Fibroblast of the aortic adventitia (primary cell): ENCODE data around the gene IL37. TPM values are rescaled to one million over a fixed set of nuclear protein-coding genes. Genes with fewer than 3 reads are reported as not detected.
"Not testable (repeated sequence)": the region's sequence is repeated elsewhere in the genome, so short reads cannot be mapped to it uniquely, and the experiment has no call there.

Source experiments
- DNase-seq: peaks from one replicate; pipeline ENCODE4 v3.0.0-alpha.2; 2010; ENCODE audit warnings: low read depth
- H3K4me3 ChIP-seq: 2 replicates; pipeline ENCODE4 v1.5.1; 2011; ENCODE audit warnings: low read depth, mild to moderate bottlenecking, control low read depth, low read length, moderate library complexity
- total RNA-seq: library from RNA; depleted of rRNA; stranded (reverse); fragments of >200 nt; gene quantifications from 2 replicates; pipeline ENCODE4 v1.2.3, GENCODE V29; 2012; ENCODE audit warnings: low replicate concordance
- TF ChIP-seq, protein P1 (sequence below): IDR thresholded peaks from 2 replicates; pipeline ENCODE4 v1.5.1; 2011; ENCODE audit warnings: mild to moderate bottlenecking, low read length, control low read depth, inconsistent platforms; ENCODE audit not compliant: insufficient read depth

The IL37 gene
- total RNA-seq, 1 donor = not detected

DNA sequence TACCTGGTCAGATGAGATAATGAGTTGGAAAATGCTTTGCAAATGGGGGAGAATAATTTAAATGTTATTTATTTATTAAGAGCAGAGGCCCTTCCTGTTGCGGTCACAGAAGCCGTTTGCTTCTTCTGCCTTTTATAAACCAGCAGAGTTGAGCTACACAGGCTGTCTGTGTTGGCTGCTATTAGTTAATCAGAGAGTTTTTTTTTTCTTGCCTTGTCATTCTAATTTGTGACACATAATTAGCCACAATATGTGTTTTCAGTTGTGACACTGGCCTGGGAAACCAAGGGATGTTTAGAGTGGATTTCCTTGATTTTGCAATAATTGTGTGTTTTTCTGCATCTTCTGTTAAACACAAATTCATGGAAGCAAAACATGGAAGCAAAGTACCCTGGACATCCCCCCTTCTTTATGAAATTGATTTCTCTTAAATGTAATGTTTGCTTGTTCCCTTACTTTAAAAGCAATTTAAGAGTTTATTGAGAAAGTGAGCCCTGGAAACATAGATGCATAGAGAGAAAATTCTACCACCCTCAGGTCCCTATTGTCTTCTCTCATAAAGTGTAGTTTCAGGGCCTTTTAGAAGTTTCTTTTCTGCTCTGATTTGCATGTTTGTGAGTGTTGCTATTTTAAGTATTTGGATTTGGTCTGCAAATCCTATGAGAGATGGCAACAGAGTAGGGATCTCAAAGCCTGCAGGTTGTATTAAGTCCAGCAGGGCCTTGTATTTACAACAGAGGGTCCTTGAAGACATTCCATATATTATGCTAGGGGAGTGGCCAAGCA lies 22.8 kb upstream of the IL37 start:
- TF ChIP-seq, protein P1, sequence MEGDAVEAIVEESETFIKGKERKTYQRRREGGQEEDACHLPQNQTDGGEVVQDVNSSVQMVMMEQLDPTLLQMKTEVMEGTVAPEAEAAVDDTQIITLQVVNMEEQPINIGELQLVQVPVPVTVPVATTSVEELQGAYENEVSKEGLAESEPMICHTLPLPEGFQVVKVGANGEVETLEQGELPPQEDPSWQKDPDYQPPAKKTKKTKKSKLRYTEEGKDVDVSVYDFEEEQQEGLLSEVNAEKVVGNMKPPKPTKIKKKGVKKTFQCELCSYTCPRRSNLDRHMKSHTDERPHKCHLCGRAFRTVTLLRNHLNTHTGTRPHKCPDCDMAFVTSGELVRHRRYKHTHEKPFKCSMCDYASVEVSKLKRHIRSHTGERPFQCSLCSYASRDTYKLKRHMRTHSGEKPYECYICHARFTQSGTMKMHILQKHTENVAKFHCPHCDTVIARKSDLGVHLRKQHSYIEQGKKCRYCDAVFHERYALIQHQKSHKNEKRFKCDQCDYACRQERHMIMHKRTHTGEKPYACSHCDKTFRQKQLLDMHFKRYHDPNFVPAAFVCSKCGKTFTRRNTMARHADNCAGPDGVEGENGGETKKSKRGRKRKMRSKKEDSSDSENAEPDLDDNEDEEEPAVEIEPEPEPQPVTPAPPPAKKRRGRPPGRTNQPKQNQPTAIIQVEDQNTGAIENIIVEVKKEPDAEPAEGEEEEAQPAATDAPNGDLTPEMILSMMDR = no peak
- no peak for DNase-seq
- no peak overlapping the region for H3K4me3 ChIP-seq

DNA sequence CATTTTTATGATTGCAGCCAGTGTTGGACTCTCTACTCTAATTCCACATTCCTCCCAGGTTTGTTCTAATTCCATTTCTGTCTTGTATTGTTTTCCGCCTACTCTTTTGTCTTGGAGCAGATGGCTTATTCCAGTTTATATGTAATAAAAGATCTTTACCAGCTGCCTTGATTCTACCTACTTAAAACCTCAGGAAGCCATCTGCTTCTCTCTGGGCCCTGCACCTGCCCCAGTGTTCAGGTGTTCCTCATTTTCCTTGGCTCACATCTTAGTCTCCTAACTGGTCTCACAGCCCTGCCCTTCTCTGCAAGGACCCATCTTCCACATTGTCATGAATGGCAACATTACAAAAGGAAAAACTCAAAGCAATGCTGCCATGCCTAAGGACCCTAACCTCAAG lies 21.0 kb upstream of the IL37 start:
- DNase-seq = no peak
- TF ChIP-seq, protein P1 = no peak
- H3K4me3 ChIP-seq = no peak overlapping the region

GRCh38 chr2:112891385-112891831 lies 19.6 kb upstream of the IL37 start:
- no peak for DNase-seq
- TF ChIP-seq, protein P1 = no peak
- no peak overlapping the region for H3K4me3 ChIP-seq

DNA sequence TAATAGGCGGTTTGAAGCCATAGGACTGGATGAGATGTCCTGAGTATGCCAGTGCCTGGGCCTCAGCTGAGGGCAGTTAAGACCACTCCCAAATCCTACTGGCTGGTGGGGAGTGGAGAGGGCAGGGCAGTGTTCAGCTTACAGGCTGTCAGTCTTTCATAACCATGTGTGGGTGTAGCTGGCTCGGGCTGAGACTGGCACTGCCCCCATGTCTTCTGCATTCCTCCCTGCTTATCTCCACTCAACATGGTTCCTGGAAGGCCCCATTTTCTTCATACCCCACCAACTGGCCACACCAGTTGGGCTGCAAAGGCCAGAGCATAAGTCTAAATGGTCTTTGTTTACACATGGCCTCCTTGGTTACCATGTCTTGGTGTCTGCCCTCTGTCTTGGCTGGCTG lies 17.2 kb upstream of the IL37 start:
- DNase-seq = no peak
- no peak overlapping the region for H3K4me3 ChIP-seq
- TF ChIP-seq, protein P1 = no peak

DNA sequence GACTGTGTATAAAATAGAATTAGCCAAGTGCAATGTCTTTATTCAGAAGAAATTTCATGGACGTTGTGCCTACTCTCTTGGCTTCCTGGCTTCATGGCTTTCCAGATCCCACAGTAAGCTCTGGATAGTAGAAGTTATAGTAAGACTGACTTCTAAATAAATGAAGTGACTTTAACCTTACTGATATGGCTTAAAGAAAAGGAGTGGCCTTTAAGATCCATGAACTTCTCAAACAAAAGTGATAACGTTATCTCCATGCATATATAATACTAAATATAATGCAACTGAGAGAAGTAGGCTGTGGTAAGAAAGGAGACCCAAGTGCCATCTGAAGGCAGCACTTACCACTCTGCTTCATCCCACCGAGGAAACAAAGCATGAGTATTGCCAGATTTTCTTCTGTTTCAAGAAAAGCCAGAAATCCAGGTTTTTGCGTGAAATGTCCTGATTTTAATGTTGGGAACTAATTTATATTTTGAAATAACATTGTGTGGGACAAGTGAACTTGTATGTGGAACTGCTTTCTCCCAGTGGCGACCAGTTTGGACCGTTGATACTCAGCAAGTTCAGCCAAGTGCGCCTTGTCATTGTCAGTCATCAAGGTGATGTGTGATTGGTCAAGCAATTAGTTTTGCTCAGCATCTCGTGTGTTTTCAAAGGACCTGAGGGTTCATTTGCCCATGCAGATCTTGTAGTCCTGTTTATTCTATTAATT lies 13.9 kb upstream of the IL37 start:
- H3K4me3 ChIP-seq = no peak overlapping the region
- TF ChIP-seq, protein P1 = no peak
- DNase-seq = no peak

GRCh38 chr2:112897624-112897978 lies 13.4 kb upstream of the IL37 start:
- H3K4me3 ChIP-seq = no peak overlapping the region
- no peak for DNase-seq
- TF ChIP-seq, protein P1 = no peak

DNA sequence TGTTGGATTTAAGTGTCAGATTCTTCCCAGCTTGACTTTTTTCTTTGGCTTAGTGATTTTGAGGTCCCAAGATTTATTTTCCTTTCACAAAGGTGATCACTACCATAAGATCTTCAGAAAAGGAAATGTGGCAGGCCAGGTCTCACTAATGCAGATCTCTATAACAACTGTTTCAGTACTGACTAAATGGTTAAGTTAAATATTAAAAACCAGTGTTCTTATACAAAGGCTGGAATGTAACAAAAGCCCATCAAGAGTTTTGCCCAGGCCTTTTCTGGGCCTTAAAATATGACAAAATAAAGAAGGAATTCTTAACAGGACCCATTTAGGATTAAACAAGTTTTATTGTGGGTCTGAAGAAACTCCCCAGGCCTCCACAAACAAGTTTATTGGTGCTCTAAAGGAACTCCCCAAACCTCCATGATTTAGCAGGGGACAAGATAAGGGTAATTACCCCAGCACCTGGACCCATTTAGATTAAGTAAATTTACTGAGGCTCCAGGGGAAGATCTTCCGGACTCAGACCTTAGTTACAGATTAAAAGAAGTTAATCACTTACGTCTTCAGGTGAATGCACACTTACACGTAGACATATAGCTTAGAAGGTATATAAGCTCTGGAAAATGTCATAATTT lies 9.4 kb upstream of the IL37 start:
- not testable (repeated sequence) for DNase-seq, H3K4me3 ChIP-seq
